Muscle of back (tissue), 11 donors: Measurements from ENCODE around the gene SIK3. TPM values are rescaled to one million over a fixed set of nuclear protein-coding genes. Genes with fewer than 3 reads are reported as not detected.

ENCODE experiments used
- DNase-seq, 3 donors: peaks; one replicate each; pipeline versions ENCODE4 v3.0.0 to v3.0.0-alpha.2; 2013
- polyA plus RNA-seq, 10 donors: library from polyadenylated mRNA; unstranded; fragments of 120-200 nt; gene quantifications; one replicate each; pipeline ENCODE4 v1.2.1, GENCODE V29; 2013; ENCODE audit not compliant: insufficient read length in 10 of 10

The SIK3 gene
- polyA plus RNA-seq, 10 donors: 28.3 to 42.5 (median 33.2) TPM

- no peak for DNase-seq
These were observed 230.2 kb downstream of the SIK3 start for GRCh38 chr11:116868066-116868465.

GRCh38 chr11:116867619-116868018, 230.6 kb downstream of the SIK3 start:
- no peak for DNase-seq

- no peak for DNase-seq
These were observed 231.3 kb downstream of the SIK3 start for GRCh38 chr11:116866804-116867455.

GRCh38 chr11:116865696-116866095, 232.5 kb downstream of the SIK3 start:
- peak in 1 of 3 donors; percentile 57 for DNase-seq

GRCh38 chr11:116864531-116864930, 233.7 kb downstream of the SIK3 start:
- no peak for DNase-seq

- no peak for DNase-seq
These were observed 235.3 kb downstream of the SIK3 start for GRCh38 chr11:116862951-116863350.

- DNase-seq: no peak
These were observed 236.0 kb downstream of the SIK3 start for GRCh38 chr11:116862185-116862584.

DNA sequence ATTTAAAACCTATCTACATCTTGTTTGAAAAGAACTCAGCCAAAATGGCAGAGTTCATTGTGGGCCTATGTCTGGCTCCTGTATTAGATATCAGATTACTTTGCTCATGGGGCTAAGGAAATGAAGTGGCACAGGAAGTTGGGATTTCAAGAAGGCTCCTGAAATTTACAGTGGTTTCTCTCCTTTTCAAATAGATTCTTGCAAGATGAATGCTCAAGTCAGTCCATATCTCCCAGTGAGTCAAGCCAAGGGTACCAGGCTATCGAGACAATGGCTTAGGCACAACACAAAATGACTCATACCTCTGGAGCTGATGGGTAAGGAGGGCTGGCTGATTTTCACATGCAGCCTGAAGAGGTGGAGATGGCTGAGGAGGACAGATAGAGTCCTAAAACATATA, 236.7 kb downstream of the SIK3 start:
- DNase-seq: no peak

GRCh38 chr11:116860303-116860702, 237.9 kb downstream of the SIK3 start:
- DNase-seq: no peak

DNA sequence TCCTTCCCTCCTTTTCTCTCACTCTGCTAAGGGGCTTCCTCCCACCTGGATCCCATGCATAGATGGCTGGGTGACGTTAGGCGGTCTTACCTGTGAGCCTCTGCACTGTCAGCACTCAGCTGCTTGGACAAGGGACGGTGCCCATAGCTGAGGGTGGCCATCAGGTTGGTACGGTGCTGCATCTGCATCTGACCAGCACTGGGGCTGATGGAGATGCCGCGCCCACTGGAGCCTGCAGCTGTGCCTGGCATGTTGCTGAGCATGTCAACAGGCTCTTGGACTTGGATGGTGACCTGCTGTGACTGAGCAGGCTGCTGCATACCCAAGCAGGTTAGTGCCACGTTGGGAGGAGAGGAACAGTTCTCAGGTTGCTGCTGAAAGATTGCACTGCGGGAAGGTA, 239.1 kb downstream of the SIK3 start:
- no peak for DNase-seq

DNA sequence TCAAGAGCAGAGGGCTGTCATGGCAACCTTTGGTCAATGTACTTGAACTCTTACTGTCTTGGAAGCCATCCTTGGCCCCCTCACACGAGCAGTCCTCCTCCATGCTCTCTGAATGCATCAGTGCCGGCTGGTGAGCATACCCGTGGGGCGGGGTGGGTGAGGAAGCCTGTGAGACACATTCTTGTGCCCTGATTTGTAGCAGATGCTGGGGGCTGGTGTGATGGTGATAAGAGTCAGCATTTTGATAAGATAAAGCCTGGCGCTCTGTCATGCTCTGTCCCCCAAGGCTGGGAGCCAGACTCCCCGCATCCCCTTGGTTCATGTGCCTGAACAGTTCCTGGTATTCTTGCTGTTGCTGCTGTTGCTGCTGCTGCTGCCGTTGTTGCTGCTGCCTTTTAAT, 240.3 kb downstream of the SIK3 start:
- DNase-seq: no peak

- no peak for DNase-seq
These were observed 240.9 kb downstream of the SIK3 start for GRCh38 chr11:116857316-116857715.

DNA sequence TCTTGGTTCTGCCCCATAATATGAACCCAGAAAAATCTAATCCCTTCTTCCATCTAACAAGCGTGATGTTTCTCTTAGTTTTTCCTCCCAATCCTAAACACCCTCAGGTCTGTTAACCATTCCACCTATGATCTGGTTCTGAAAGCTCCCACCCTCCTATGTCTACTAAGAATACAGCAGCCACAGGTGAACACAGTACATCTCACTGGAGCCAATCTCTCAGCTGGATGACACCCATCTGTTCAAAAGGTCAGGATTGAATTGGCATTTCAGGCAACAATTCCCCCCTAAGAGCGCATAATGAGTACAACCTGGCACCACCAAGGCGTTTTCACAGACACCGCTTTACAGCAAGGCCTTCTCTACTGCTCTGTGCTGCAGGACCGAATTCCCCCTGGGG, 241.8 kb downstream of the SIK3 start:
- no peak for DNase-seq

DNA sequence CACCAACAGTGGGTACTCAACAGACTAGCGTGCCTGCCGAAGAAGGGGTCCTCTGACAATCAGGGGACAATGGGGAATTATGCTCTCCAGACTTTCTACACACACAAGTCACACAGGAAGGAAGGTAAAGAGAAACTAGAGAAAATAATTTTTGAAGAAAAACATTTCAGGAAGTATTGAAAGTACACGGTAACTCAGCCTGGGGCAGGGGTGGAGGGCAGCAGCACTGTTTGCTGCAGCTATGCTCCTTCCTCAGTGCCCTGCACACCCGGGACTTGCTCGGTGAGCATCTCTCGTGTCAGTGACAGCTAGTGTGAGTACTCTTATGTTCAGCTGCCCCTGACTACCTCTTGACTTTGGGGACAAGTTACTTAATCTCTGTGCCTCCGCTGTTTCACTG, 242.8 kb downstream of the SIK3 start:
- DNase-seq: no peak

- DNase-seq: peak in 1 of 3 donors; percentile 81
These were observed 244.7 kb downstream of the SIK3 start for GRCh38 chr11:116853461-116854073.

GRCh38 chr11:116852261-116853031, 245.8 kb downstream of the SIK3 start:
- DNase-seq: peak; percentile 10 to 45 (median 28)

- DNase-seq: no peak
These were observed 246.6 kb downstream of the SIK3 start for GRCh38 chr11:116851626-116852025.

- no peak for DNase-seq
These were observed 248.7 kb downstream of the SIK3 start for GRCh38 chr11:116849486-116849885.

DNA sequence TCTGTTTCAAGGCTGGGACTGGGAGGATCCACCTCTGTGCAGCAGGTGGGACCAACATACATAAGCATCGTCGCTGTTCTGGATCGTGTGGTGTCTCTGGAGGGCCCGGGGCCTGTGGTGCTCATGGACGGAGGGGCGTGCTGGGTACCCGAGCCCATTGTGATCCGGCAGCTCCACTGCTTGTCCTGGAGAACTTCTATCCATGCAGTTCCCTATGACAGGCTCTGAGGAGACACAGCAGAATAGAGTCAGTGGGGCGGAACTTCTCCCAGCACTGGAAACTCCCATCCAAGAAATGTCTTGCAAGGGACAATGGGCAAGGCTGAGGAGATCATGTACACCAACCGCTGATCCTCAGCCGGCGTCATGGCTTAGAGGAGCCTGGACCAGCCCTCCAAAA, 249.2 kb downstream of the SIK3 start:
- no peak for DNase-seq

GRCh38 chr11:116847612-116848011, 250.6 kb downstream of the SIK3 start:
- DNase-seq: no peak

DNA sequence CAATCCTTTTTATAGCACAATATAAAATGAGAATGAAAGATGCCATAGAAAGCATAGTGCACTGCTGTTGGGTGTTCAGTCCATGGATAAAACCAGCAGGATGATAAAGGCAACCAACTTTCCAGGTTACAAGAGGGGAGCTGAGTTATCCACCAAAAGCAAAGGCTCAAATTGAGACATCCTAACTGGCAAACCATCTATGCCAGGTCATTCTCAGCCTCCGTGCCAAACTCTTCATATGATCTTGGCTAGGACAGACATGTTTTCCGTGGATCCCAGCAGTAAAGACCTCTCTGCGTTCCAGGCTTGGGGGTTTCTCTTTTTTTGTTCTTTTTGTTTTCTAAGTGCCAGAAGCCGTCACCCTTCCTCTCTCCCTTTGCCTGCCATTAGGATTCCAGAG, 253.5 kb downstream of the SIK3 start:
- DNase-seq: no peak

DNA sequence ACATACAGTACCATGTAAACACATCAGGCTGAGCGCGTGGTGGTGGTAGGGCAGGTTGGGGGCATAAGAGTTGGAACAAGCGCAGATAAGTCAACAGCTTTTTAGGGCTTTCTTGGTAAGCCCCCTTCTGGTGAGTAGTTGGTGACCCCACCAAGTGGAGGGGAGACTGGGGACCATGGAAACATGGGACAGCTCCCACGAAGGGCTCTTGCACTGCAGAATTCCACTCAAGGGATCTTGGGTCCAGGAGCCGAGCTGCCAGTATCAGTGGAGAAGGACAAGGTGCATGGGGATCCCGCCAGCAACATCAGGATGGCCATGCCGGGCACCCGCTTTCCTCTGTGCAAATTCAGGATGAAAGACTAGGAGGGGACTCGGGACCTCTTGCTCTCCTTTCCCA, 254.6 kb downstream of the SIK3 start:
- no peak for DNase-seq

DNA sequence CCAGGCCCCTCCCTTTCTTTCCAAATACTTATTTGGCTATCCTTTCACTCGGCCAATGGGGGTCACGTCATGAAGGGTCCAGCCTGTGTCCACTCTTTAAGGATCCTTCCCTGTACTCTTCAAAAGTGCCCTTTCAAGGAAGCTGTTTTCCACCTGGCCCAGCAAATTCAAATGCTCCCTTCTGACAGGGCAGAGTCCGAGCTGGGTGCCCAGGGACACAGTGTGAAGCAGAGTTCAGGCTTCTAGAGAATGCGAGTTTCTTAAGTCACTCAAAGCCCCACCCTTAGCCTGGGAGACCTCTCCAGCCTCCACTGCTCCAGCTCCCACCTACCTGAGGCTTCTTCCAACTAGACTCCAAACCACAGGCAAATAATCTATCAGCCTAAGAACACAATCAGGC, 255.3 kb downstream of the SIK3 start:
- DNase-seq: no peak
